T-helper 1 cell treated with Interleukin-12 subunit alpha and Interleukin-12 subunit beta and Interleukin-4 antibody, amounts not matched to agents 30 μg/mL and 1 μg/mL, for 36 hours (primary cell): ENCODE data around the gene SDC4.
A peak's percentile ranks its signal among the peaks of the same experiment; 100 is the strongest.

ENCODE experiments used
- H3K27ac Mint-ChIP-seq: one replicate; pipeline ENCODE4 v1.8.0; 2021; ENCODE audit warnings: mild to moderate bottlenecking, mixed read lengths
- H3K27me3 Mint-ChIP-seq: one replicate; pipeline ENCODE4 v1.8.0; 2021; ENCODE audit warnings: low read depth, mixed read lengths
- H3K36me3 Mint-ChIP-seq: one replicate; pipeline ENCODE4 v1.8.0; 2021; ENCODE audit warnings: low read depth, mixed read lengths
- H3K4me1 Mint-ChIP-seq: one replicate; pipeline ENCODE4 v1.8.0; 2021; ENCODE audit warnings: low read depth, mixed read lengths
- H3K4me3 Mint-ChIP-seq: one replicate; pipeline ENCODE4 v1.8.0; 2021; ENCODE audit warnings: mild to moderate bottlenecking, moderate library complexity, mixed read lengths
- H3K9me3 Mint-ChIP-seq: one replicate; pipeline ENCODE4 v1.8.0; 2021; ENCODE audit warnings: mixed read lengths

The SDC4 gene

DNA sequence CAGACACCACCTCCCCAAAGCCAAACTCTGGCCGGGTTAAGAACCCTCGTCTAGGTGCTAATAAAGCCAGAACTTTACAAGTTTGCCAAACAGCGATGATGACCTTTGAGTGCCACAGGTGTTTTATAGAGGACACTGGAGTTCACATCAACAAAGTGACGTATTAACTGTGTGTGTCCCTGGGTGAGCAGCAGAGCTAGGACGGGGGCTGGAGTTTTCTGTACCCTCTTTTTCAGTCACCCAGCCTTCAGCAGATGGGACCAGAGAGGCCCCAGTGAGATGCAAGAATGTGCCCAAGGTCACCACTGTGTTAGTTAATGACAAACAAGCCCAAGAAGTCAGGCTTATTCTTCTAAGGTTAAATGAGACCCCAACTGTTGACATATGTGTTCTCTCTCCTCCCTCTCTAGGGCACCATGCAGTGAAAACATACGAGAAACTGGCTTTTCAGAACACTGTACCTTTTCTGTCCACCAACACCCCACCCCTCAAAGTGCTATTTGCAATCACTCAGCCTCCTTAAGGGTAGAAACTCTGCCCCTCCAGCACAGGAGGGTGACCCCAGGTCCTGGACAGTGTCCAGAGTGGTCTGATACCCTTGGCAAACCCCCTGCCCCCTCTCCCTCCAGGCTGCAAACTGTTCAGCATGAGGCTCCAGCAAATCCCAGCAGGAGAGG lies 5.2 kb downstream of the SDC4 start:
- H3K27ac Mint-ChIP-seq: peak overlapping the region; percentile 57
- peaks cover 58% of the 10 kb centered on the region for H3K4me1 Mint-ChIP-seq
- H3K9me3 Mint-ChIP-seq: no peaks in the 10 kb centered on the region
- peaks cover 12% of the 10 kb centered on the region for H3K36me3 Mint-ChIP-seq
- H3K27me3 Mint-ChIP-seq: no peaks in the 10 kb centered on the region
- peak overlapping the region; percentile 25 for H3K4me3 Mint-ChIP-seq

DNA sequence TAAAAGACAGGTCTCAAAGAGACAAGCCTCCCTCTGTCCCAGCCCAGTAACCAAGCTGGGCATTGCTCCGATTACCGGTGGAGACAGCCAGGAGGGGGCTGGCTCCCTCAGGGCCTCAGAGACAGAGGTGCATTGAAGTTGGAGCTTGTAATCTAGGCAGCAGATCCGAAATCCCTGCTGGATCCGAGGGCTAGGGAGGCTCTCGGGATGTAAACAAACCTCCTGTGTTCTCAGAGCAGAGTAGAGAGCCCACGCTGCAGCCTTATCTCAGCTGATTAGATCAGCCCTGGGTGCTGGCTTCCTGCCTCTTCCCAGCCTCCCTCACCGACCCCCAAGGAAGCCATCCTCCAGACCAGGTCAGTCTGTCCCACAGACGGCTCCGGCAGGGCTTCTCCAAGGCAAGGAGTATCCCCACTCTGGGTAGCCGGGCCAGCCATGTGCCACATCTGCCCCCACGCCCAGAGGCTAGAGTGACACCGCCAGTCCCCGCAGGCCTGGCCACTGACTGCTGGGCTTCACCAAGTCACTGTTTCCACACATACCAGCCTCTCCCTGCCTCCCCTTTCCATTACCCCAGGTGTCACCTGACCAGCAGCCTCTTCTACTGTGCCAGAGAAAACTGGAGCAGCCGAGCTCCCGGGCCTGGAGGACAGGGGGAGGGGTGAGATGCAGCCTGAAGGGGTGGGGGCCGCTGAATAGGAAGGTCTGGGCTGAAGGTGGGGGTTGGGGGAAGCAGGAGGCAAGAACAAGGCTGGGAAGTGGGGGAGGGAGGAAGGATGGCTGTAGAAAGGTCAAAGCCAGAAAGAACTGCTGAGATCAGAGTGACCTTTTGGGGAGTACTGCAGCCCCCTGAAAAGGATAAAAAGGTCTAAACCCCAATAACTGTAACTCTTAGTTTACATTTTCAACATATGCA lies 6.0 kb downstream of the SDC4 start:
- H3K9me3 Mint-ChIP-seq: no peaks in the 10 kb centered on the region

DNA sequence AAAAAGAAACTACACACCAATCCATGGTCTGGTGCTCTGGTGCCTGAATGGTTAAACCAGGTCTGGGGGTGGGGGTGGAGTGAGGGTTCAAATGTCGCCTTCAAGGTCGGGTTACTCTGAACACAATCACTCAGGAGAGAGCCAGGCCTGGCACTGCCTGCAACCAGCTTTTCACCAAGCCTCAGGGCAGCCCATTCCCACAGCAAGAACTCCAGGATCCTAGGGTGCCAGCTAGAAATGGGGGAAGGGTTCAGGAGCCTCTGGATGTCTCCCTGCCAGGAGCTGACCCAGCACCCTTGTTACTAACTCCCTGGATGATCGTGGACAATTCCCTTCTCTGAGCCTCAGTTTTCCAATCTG lies 6.7 kb downstream of the SDC4 start:
- Mint-ChIP-seq H3K27me3 (no peaks in the 10 kb centered on the region), H3K4me1 (peaks cover 47% of the 10 kb centered on the region), H3K9me3 (no peaks in the 10 kb centered on the region), H3K36me3 (peaks cover 9% of the 10 kb centered on the region), H3K27ac (no peak overlapping the region), H3K4me3 (no peak overlapping the region)

More for the DNA sequence above, 6.0 kb downstream of the SDC4 start:
- Mint-ChIP-seq H3K27me3 (no peaks in the 10 kb centered on the region), H3K4me1 (peaks cover 54% of the 10 kb centered on the region), H3K4me3 (no peak overlapping the region), H3K36me3 (peaks cover 9% of the 10 kb centered on the region), H3K27ac (no peak overlapping the region)

DNA sequence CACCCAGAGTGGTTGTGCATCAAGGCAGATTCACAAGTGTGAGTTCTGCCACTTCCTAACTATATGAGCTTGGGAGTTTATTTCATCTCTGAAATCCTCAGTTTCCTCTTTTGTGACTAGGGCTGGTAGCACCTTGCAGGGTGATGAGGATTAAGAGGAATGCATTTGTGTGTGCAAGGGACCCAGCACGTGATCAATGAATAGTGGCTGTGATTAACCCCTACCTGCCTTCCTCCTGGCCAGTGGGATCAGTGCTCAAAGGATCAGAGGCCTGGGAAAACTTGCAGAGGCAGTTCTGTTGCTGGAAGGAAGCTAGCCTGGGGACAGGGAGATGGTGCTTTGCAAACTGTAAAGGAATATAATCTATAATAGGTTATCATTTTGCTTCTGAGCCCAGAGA lies 7.3 kb downstream of the SDC4 start:
- Mint-ChIP-seq H3K27me3 (no peaks in the 10 kb centered on the region), H3K36me3 (peaks cover 10% of the 10 kb centered on the region), H3K9me3 (no peaks in the 10 kb centered on the region), H3K4me3 (no peak overlapping the region), H3K27ac (no peak overlapping the region), H3K4me1 (peaks cover 41% of the 10 kb centered on the region)

DNA sequence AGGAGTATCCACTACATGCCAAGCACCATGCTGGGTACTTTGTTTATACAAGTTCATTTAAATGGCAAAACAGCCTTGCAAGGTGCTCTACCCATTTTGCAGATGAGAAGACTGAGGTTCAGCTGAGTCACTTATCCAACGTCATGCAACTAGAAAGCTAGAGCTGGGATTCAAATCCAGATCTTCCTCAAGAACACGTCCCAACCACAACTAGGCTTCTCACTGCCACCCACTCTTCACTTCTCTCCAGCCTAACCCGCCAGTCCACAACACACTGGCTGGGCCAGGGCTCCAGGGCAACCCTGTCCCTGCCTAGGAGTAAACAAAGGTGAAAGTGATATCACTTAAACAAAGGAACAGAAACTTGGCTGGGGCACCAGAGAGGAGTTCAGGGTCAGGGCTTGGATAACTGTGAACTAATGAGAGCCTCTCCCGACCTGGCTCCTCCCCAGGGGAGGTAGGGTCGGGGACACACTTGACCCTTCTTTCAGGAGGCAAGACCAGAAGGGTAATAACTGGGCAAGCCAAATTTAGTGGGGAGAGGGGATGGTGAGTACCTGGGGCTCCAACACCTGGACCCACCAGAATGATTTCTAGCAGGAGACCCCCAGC lies 7.9 kb downstream of the SDC4 start:
- H3K27me3 Mint-ChIP-seq: no peaks in the 10 kb centered on the region
- H3K4me3 Mint-ChIP-seq: no peak overlapping the region
- no peak overlapping the region for H3K27ac Mint-ChIP-seq
- peaks cover 38% of the 10 kb centered on the region for H3K4me1 Mint-ChIP-seq
- H3K9me3 Mint-ChIP-seq: no peaks in the 10 kb centered on the region
- H3K36me3 Mint-ChIP-seq: peaks cover 14% of the 10 kb centered on the region

DNA sequence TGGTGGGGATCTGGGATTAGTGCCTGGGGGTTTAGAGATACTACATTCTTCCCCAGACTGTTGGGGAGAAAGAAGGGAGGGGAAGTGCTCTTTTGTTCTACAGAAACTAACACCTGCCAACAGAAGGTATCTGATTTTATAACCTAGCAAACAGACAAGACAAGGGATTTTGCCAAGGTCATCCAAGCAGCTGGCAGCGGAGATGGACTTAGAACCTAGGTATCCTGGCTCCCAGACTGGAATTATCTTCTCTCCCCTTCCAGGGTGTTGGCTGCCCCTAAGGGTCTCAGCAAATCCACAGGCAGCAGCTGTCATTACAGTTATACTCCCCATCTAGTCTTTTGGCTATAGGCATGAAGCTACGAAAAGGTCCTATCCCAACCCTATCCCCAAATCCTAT lies 8.4 kb downstream of the SDC4 start:
- H3K9me3 Mint-ChIP-seq: no peaks in the 10 kb centered on the region
- H3K27me3 Mint-ChIP-seq: no peaks in the 10 kb centered on the region
- peaks cover 14% of the 10 kb centered on the region for H3K36me3 Mint-ChIP-seq
- H3K4me1 Mint-ChIP-seq: peaks cover 33% of the 10 kb centered on the region
- H3K27ac Mint-ChIP-seq: no peak overlapping the region
- no peak overlapping the region for H3K4me3 Mint-ChIP-seq

DNA sequence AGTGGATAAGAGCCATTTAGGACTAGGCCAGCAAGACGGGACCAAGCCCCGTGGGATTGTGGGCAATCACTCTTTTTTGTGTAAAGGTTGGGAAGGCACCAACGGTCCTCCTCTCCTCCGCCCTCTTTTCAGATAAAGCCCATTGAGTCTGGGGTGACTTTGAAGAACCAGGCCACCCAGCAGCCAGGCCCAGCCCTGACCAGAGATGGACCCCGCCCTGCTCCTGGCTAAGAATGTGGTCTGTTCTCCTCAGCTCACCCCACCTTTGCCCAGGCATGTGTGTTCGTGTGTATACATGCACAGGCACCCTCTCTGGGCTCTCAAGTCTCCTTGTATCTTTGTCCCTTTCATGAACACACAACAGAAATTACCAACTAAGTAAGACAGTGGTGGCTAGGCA lies 9.1 kb downstream of the SDC4 start:
- H3K4me3 Mint-ChIP-seq: no peak overlapping the region
- H3K27ac Mint-ChIP-seq: no peak overlapping the region
- peaks cover 27% of the 10 kb centered on the region for H3K4me1 Mint-ChIP-seq
- no peaks in the 10 kb centered on the region for H3K27me3 Mint-ChIP-seq
- no peaks in the 10 kb centered on the region for H3K9me3 Mint-ChIP-seq
- peaks cover 12% of the 10 kb centered on the region for H3K36me3 Mint-ChIP-seq

DNA sequence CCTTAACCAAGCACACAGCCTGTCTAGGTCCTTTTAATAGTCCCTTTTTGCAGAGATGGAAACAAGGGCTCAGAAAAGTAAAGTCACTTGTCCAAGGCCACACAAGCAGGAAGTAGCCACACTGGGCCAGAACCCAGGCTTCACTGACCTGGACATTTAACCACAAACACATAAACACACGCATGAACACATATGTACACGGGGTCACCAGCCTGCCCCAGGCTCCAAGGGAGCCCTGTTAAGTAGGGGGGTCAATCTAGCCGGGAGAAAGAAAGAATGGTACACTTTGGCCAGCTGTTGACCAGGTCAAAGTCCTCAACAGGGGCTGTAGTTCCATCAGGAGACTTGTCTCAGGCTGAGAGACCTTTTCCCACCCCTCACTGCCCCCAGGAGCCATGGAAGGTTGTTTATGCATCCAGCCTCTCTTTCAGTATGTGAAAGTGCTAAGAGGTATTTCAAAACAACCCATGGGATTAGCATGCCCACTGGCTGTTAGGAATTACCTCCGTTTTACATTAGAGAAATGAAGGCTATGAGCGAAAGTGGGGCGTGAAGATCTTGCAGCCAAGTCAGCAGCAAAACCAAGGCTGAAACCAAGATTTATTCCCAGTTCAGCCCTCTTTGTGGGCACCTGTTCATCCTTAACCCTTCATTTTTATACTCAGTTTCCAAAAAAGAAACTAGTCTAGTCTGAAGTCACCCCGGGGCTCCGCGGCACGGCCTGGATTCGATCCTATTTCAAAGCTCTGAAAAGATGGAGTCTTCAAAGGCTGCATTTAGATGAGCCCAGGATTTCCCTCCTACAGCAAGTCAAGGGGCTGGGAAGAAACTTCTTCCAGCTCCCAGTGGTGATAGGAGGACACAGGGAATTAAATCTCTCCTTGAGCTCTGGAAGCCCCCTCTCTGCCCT lies 9.8 kb downstream of the SDC4 start:
- Mint-ChIP-seq H3K27me3 (no peaks in the 10 kb centered on the region), H3K9me3 (no peaks in the 10 kb centered on the region), H3K4me1 (peaks cover 23% of the 10 kb centered on the region), H3K4me3 (no peak overlapping the region), H3K36me3 (peaks cover 13% of the 10 kb centered on the region), H3K27ac (no peak overlapping the region)

DNA sequence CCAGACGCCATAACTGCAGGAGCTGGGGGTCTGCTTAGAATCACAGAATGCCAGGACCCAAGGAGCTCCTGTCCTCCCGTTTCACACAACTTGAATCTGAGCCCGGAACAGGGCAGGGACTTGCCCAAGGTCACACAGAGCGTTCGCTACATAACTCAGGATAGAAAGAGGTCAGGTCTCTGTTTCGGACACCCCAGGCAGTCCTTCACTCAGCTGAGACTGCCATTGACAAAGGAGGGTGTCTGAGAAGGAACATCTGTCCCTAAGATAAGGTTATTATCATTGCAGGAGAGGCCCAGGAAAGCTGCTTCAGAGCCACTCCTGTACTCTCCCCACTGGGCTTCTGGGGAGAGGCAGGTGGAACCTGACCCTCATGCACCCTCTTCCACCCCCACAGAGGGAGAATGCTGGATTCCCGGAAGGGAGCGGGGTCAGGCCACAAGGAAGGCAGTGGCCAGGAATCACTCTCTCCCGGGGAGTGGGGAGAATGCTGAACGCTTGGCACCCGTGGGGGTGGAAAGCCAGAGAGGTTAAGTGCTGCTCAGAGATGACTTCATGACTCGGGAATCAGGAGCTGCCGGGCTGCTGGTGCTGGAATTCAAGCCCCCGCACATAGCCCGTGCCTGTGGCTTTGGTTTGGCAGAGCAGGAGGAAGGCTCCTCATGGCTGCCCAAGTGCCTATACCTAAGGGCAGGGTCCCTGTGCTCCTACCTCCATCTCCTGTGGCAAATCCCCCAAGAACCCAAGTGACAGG lies 10.7 kb downstream of the SDC4 start:
- Mint-ChIP-seq H3K36me3 (peaks cover 17% of the 10 kb centered on the region), H3K27ac (no peak overlapping the region), H3K9me3 (no peaks in the 10 kb centered on the region), H3K4me1 (peaks cover 14% of the 10 kb centered on the region), H3K27me3 (no peaks in the 10 kb centered on the region), H3K4me3 (no peak overlapping the region)

DNA sequence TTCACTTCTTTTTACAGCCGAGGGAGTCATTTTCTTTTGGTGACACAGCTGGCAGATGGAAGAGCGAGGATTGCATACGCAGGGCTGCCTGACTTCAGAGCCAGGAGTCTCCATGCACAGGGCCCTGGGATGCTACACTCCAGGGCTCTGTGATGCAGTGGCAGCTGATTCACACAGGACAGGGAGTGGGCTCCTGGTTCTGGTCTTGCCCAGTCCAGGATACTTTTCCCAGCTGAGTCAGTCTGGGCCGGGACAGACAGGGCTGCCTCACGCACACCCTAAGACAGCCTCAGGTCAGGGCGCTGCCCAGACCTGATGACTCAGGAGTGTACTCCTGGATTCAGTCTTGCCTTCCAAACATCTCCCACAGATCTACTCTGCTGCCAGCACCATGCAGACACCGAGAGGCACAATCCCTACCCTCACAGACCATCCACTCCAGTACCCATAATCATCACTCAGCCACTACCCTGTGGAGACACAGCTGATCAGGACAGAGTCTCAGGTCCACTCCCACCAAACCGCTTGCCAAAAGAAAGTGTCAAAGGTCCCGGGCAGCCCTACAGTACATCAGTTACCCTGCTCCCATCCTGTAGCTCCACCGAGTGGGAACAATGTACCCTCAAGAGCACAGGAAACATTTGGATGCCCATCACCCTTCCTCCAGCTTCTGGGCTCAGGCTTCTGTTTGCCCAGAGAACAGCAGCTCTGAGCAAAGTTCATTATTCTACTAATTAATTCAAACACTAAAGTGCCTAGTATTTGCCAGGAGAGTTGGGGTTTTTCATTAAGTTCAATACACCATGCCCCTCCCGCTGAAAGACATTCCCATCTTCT lies 11.5 kb downstream of the SDC4 start:
- peaks cover 17% of the 10 kb centered on the region for H3K36me3 Mint-ChIP-seq
- no peak overlapping the region for H3K27ac Mint-ChIP-seq
- peaks cover 12% of the 10 kb centered on the region for H3K4me1 Mint-ChIP-seq
- H3K9me3 Mint-ChIP-seq: no peaks in the 10 kb centered on the region
- no peaks in the 10 kb centered on the region for H3K27me3 Mint-ChIP-seq
- no peak overlapping the region for H3K4me3 Mint-ChIP-seq

DNA sequence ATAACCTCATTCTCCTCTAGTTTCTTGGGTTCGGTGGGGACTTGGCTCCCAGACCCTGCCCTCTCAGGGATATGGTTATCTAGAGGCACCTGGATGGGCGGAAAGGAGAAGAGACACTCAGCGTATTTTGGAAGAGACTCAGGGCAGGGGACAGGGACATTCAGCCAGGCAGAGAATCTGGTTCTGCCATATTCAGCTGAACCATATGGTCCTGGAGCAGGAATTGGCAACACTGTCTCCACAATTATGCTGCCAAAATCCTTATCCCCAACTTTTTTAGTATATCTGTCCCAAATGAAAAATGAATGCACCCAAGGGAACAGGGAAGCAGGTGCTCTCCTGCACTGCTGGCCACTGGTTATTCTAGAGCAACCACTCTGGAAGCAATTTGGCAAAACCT lies 17.7 kb downstream of the SDC4 start:
- Mint-ChIP-seq H3K36me3 (peaks cover 30% of the 10 kb centered on the region), H3K4me3 (no peak overlapping the region), H3K27me3 (no peaks in the 10 kb centered on the region), H3K27ac (no peak overlapping the region), H3K4me1 (peaks cover 10% of the 10 kb centered on the region), H3K9me3 (no peaks in the 10 kb centered on the region)

DNA sequence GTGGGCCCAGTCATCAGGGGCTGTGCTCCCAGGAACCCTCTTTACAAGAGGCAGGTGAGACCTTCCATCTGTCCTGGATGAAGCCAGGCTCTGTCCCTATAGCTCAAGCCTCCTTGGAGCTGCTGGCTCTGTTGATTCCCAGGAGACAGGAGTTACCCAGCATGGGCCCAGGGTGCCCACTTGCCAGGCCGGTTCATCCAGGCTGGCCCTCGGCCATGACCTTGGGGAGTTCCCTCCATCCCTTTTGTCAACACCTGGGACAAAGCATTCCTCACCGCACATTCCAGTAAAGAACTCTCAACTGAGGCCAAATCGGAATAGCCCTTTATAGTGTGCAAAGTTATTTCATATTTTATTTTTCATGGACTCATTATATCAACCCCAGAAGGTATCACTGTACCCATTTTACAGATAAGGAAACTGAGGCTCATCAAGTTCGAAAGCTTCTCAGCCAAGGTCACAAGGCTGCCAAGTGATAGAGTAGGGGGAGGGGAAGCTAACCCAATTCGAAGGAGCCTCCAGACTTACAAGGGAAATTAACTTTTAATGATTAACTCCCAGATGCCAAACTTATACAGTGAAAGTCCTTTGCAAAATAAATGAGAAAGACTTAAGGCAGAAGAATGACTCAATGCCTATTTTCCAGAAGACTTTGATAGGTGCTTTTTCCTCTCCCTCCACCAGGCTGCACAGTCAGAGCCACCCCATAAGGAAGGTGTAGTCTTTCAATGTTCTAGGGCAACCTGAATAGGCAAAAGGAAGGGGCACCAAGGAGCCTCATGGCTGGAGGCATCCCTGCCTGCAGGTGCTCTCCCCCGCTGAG lies 18.5 kb downstream of the SDC4 start:
- Mint-ChIP-seq H3K9me3 (no peaks in the 10 kb centered on the region), H3K36me3 (peaks cover 30% of the 10 kb centered on the region), H3K27ac (no peak overlapping the region), H3K27me3 (no peaks in the 10 kb centered on the region), H3K4me3 (no peak overlapping the region), H3K4me1 (peaks cover 10% of the 10 kb centered on the region)
